T-helper 1 cell treated with Interleukin-12 subunit alpha and Interleukin-12 subunit beta and Interleukin-4 antibody, amounts not matched to agents 30 μg/mL and 1 μg/mL, for 36 hours (primary cell): ENCODE measurements around the gene KCNA2.
A peak's percentile ranks its signal among the peaks of the same experiment; 100 is the strongest.

ENCODE experiments used
- H3K27ac Mint-ChIP-seq: one replicate; pipeline ENCODE4 v1.8.0; 2021; ENCODE audit warnings: mild to moderate bottlenecking, mixed read lengths
- H3K27me3 Mint-ChIP-seq: one replicate; pipeline ENCODE4 v1.8.0; 2021; ENCODE audit warnings: low read depth, mixed read lengths
- H3K36me3 Mint-ChIP-seq: one replicate; pipeline ENCODE4 v1.8.0; 2021; ENCODE audit warnings: low read depth, mixed read lengths
- H3K4me1 Mint-ChIP-seq: one replicate; pipeline ENCODE4 v1.8.0; 2021; ENCODE audit warnings: low read depth, mixed read lengths
- H3K4me3 Mint-ChIP-seq: one replicate; pipeline ENCODE4 v1.8.0; 2021; ENCODE audit warnings: mild to moderate bottlenecking, moderate library complexity, mixed read lengths
- H3K9me3 Mint-ChIP-seq: one replicate; pipeline ENCODE4 v1.8.0; 2021; ENCODE audit warnings: mixed read lengths

KCNA2 gene

DNA sequence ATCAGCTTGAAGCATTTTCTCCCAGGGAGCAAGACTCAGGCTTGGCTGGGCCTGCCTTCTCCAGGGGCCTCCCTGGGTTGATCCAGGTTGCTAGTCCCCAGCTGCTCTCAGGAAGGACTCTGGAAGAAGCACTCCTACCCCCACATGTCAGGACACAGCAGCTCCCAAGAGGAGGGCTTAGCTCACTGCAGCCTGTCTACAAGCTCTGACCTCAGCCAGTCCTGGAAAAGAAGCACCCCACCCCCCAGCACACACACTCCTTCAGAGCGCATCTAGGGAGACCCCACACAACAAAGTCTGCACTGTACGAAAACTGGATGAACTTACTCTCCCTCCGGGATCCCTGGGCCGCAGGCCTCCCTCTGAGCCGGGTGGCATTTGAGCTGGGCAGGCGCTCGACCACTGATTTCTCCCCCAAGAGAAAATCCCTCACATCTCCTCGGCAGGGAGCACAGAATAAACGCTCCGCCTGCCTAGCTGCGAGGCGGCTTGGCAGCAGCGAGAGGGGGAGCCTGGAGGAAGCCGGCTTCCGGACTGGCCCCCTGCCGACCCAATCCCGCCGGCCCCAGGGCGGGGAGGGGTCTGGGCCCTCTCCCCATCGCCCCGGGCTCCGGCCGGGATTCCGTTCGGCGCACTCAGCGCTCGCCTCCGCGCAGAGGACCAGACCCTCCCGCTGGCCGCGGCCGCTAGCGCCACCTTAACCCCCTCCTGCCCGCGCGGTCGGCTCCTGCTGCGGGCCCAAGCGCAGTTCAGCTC is at the start of gene KCNA2:
KCNA2 (minus strand) TSS at position 458 of the 756 bp plus-strand sequence. CDS start 1,576 bp downstream, outside the sequence.
- Mint-ChIP-seq H3K9me3 (no peaks in the 10 kb centered on the region), H3K27me3 (peaks cover 48% of the 10 kb centered on the region), H3K36me3 (peaks cover 32% of the 10 kb centered on the region), H3K27ac (no peak within 1 kb of the TSS), H3K4me3 (peak within 1 kb of the TSS; percentile 81), H3K4me1 (peaks cover 37% of the 10 kb centered on the region)

DNA sequence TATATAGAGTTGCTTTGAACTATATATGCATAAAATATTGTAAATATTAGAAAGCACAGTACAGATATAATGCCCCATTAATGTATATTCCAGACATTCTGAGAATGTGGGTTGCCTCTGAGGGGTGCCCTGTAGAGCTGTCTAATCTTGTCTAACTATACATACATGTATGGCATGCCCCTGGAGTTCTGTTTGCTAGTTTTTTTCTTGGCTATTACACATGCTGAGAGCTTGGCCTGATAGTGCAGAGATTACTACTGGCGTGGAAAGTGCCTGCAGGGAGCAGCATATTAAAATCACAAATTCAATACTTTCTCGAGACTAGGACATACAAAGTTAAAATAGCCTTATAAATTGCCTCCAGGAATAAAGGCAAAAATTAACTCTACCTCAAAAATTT is 44.5 kb upstream of the KCNA2 start:
- Mint-ChIP-seq H3K27me3 (no peaks in the 10 kb centered on the region), H3K36me3 (peaks cover 18% of the 10 kb centered on the region), H3K27ac (no peak overlapping the region), H3K4me1 (peaks cover 25% of the 10 kb centered on the region), H3K9me3 (no peaks in the 10 kb centered on the region), H3K4me3 (no peak overlapping the region)

DNA sequence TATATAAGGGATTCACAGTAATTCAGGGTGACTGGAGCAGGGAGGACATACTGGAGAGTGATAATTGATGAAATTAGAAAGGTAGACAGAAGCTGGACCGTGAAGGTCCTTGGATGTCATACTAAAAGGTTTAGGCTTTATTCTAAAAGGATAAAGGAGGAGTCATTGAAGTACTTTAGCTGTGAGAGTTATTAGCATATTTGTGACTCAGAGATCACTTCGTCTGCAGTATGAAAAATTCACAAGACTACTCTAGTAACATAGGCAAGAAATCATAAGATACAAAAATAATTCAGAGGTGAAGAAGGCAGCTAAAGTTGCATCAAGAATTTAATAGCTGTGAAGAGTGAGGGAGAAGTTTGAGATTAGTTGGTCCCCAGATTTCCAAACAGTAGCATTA is 42.3 kb upstream of the KCNA2 start:
- Mint-ChIP-seq H3K4me1 (peaks cover 31% of the 10 kb centered on the region), H3K27ac (no peak overlapping the region), H3K9me3 (no peaks in the 10 kb centered on the region), H3K27me3 (no peaks in the 10 kb centered on the region), H3K36me3 (peaks cover 9% of the 10 kb centered on the region), H3K4me3 (no peak overlapping the region)

GRCh38 chr1:110647254-110647891 is 41.2 kb upstream of the KCNA2 start:
- Mint-ChIP-seq H3K4me1 (peaks cover 36% of the 10 kb centered on the region), H3K27me3 (no peaks in the 10 kb centered on the region), H3K9me3 (no peaks in the 10 kb centered on the region), H3K27ac (no peak overlapping the region), H3K36me3 (peaks cover 3% of the 10 kb centered on the region), H3K4me3 (no peak overlapping the region)

- H3K27ac Mint-ChIP-seq: no peak overlapping the region
- peaks cover 39% of the 10 kb centered on the region for H3K4me1 Mint-ChIP-seq
- peak overlapping the region; percentile 63 for H3K4me3 Mint-ChIP-seq
- peaks cover 3% of the 10 kb centered on the region for H3K9me3 Mint-ChIP-seq
- peaks cover 4% of the 10 kb centered on the region for H3K36me3 Mint-ChIP-seq
- no peaks in the 10 kb centered on the region for H3K27me3 Mint-ChIP-seq
Observed at GRCh38 chr1:110645821-110646735, 39.9 kb upstream of the KCNA2 start.

DNA sequence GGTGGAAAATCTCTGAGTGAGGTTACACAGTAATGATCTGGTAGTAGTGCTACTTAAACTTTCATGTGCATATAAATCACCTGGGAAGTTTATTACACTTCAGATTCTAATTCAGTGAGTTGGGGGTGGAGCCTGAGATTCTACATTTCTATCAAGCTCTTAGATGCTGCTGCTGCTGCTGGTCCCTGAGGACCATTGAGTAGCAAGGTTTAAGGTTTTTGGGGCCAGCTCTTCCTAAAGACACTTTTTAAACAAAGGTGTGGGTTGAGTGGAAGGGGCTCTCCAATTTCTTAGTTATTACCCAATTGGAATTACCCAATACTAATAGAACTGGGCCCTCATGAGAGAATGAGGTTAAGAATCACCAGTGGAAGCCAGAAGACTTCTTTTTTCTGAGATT is 39.1 kb upstream of the KCNA2 start:
- no peaks in the 10 kb centered on the region for H3K27me3 Mint-ChIP-seq
- H3K4me1 Mint-ChIP-seq: peaks cover 38% of the 10 kb centered on the region

GRCh38 chr1:110643879-110644472 is 37.8 kb upstream of the KCNA2 start:
- H3K27me3 Mint-ChIP-seq: no peaks in the 10 kb centered on the region
- H3K4me3 Mint-ChIP-seq: peak overlapping the region; percentile 49
- H3K4me1 Mint-ChIP-seq: peaks cover 50% of the 10 kb centered on the region
- H3K36me3 Mint-ChIP-seq: peaks cover 16% of the 10 kb centered on the region
- H3K9me3 Mint-ChIP-seq: peaks cover 11% of the 10 kb centered on the region
- H3K27ac Mint-ChIP-seq: peak overlapping the region; percentile 82

More for the DNA sequence above, 39.1 kb upstream of the KCNA2 start:
- Mint-ChIP-seq H3K27ac (no peak overlapping the region), H3K9me3 (peaks cover 3% of the 10 kb centered on the region), H3K4me3 (no peak overlapping the region), H3K36me3 (peaks cover 7% of the 10 kb centered on the region)

GRCh38 chr1:110639724-110640386 is 33.7 kb upstream of the KCNA2 start:
- Mint-ChIP-seq H3K36me3 (peaks cover 20% of the 10 kb centered on the region), H3K4me1 (peaks cover 82% of the 10 kb centered on the region), H3K27ac (peak overlapping the region; percentile 70), H3K9me3 (peaks cover 11% of the 10 kb centered on the region), H3K27me3 (no peaks in the 10 kb centered on the region), H3K4me3 (peak overlapping the region; percentile 11)

GRCh38 chr1:110638556-110638955 is 32.4 kb upstream of the KCNA2 start:
- peaks cover 85% of the 10 kb centered on the region for H3K4me1 Mint-ChIP-seq
- H3K9me3 Mint-ChIP-seq: peaks cover 11% of the 10 kb centered on the region
- peak overlapping the region; percentile 70 for H3K27ac Mint-ChIP-seq
- no peaks in the 10 kb centered on the region for H3K27me3 Mint-ChIP-seq
- peak overlapping the region; percentile 20 for H3K4me3 Mint-ChIP-seq
- H3K36me3 Mint-ChIP-seq: peaks cover 20% of the 10 kb centered on the region

- peak overlapping the region; percentile 9 for H3K4me3 Mint-ChIP-seq
Observed at GRCh38 chr1:110638058-110638457, 31.9 kb upstream of the KCNA2 start.

DNA sequence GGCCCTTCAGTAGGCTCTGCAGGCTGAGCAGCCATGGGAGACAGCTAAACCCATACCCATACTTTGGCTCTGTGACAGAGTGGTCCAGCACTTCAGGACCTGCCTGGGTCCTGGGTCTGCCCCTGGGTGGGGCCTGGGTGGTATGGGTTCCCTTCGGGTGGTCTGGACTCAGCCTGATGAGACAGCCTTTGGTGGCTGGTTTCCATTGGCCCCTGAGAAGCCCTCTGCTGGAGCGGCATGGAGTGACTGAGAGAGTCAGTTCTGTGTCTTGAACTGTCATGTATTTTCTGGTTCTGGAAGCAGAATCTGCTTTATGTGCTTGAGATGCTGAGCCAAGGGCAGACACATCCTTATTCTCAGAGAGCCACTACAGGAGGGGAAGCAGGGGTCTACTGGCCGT is 31.3 kb upstream of the KCNA2 start:
- Mint-ChIP-seq H3K27ac (peak overlapping the region; percentile 70), H3K27me3 (no peaks in the 10 kb centered on the region), H3K4me3 (peak overlapping the region; percentile 8), H3K4me1 (peaks cover 83% of the 10 kb centered on the region), H3K36me3 (peaks cover 20% of the 10 kb centered on the region), H3K9me3 (peaks cover 11% of the 10 kb centered on the region)

More at GRCh38 chr1:110638058-110638457, 31.9 kb upstream of the KCNA2 start:
- peaks cover 11% of the 10 kb centered on the region for H3K9me3 Mint-ChIP-seq
- H3K27ac Mint-ChIP-seq: peak overlapping the region; percentile 70
- H3K27me3 Mint-ChIP-seq: no peaks in the 10 kb centered on the region
- peaks cover 87% of the 10 kb centered on the region for H3K4me1 Mint-ChIP-seq
- H3K36me3 Mint-ChIP-seq: peaks cover 20% of the 10 kb centered on the region

DNA sequence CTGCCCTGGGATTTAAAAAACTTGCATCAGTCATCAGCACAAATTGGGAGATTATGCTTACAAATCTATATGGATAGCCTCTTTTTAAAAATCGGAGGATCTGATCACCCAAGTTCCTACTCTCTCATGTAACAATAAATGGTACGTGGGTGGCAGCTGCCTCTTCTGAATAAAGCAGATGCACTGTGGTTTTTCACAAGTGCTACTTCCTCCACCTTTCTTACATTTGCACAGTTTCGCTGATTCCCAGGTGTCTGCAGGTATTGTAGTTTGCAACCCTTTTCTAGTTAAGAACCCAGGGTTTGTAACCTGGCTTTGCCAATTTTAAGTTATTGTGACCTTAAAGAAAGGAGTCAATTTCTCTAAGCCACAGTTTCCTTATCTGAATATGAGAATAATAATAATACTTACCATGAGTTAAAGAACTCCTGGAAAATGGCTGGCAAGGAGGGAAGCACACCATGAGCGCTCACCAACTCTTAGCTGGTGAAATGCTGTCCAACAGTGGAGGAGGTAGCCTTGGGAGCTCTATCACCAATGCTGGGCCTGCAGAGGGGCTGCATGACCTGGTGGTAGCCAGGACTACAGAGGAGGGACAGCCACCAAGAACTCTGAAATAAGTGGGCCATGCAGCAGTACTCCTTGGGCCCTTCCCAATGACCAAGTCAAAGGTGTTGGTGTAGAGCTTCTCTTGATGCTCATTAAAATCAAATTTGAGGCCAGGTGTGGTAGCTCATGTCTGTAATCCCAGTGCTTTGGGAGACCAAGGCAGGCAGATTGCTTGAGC is 30.2 kb upstream of the KCNA2 start:
- Mint-ChIP-seq H3K27ac (peak overlapping the region; percentile 96), H3K4me1 (peaks cover 74% of the 10 kb centered on the region), H3K27me3 (no peaks in the 10 kb centered on the region), H3K9me3 (peaks cover 8% of the 10 kb centered on the region), H3K36me3 (peaks cover 17% of the 10 kb centered on the region), H3K4me3 (peak overlapping the region; percentile 78)

- Mint-ChIP-seq H3K9me3 (peaks cover 8% of the 10 kb centered on the region), H3K4me3 (peak overlapping the region; percentile 78), H3K36me3 (peaks cover 15% of the 10 kb centered on the region), H3K27me3 (no peaks in the 10 kb centered on the region), H3K27ac (peak overlapping the region; percentile 96), H3K4me1 (peaks cover 71% of the 10 kb centered on the region)
Observed at GRCh38 chr1:110635434-110635833, 29.3 kb upstream of the KCNA2 start.
